GM15510 (cell line): ENCODE results near the gene SLC16A12.

Experiments
- POLR2A ChIP-seq: IDR thresholded peaks from 3 replicates; pipeline ENCODE4 v1.6.1; 2011; ENCODE audit warnings: borderline replicate concordance; ENCODE audit not compliant: insufficient read length; ENCODE audit errors: extremely low read depth

SLC16A12 gene

GRCh38 chr10:89555688-89556445 is 20.5 kb upstream of the SLC16A12 start:
- TF ChIP-seq POLR2A: no peak

GRCh38 chr10:89554433-89554832 is 19.0 kb upstream of the SLC16A12 start:
- TF ChIP-seq POLR2A: no peak

DNA sequence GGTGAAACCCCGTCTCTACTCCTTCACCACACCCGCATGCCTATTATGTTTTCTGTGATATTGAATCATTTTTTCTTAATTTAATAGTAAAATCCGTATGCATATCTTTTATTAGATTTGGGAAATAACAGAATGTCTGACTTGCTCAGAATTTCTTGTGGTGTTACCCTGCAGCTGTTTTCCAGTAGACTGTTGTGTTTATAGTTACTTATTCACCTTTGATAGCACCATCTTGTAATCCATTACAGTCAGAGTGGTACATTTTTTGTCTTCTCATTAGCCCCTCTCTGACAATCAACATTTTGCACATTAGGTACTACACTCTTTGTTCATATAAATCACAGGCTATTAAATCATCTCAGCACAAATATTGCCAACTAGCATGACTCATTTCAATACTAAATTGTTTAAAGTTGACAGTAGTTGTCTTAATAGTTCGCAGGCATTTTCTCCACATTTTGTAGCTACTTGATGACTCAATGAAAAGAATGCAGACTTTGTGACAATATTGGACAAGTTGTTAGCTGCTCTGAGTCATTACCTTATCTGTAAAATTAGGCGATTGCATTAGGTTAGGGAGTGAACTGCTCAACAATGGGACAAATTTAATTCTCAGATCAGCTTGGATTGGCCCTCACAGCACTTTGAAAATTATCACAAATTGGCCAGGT is 17.8 kb upstream of the SLC16A12 start:
- TF ChIP-seq POLR2A: no peak

DNA sequence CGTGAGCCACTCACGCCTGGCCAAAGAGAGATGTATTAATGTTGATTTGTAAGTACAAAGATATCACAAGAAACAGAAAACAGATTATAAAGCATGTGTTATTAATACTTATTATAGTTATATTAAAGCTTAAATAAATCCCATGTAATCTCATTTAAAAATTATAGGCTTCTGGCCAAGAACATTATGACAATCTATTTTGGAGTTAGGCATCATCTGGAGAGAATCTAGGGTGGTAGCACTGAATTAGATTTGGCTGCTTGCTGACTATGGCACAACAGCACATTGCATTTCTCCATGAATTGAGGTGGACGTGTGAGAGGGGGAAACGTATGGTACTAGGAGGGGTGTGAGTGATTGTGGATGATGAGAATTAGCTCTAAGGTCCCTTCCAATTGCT is 16.8 kb upstream of the SLC16A12 start:
- no peak for TF ChIP-seq POLR2A

DNA sequence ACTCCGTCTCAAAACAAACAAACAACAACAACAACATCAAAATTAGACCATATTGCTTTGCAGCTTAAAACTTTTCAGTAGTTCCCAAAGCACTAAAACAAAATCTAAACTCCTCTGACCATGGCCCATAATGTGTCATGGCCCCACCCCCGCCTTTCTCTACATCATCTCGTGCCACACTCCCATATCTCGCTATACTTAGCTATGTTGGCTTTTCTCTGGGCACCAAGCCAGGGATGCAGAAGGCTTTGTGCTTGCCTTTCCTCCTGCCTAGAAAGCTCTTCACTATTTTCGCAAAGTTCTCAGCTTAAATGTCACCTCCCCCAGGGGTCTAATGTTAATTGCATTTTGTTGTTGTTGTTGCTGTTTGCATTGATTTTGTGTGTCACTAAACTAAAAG is 15.1 kb upstream of the SLC16A12 start:
- no peak for TF ChIP-seq POLR2A

GRCh38 chr10:89549510-89549909 is 14.1 kb upstream of the SLC16A12 start:
- TF ChIP-seq POLR2A: no peak

DNA sequence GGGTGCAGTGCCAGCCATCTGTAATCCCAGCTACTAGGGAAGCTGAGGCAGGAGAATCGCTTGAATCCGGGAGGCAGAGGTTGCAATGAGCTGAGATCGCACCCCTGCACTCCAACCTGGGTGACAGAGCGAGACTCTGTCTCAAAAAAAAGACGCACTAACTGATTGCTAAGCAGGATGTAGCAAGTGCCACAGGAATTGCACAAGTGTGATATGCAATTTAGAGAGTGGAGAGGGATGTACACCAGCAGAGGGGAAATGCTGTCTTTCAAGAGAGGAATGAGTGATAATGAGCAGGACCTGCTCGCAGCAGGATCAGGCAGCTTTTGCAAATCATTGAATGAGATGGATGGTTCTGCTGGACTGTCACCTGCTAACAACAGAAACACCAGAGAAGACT is 13.3 kb upstream of the SLC16A12 start:
- TF ChIP-seq POLR2A: no peak

DNA sequence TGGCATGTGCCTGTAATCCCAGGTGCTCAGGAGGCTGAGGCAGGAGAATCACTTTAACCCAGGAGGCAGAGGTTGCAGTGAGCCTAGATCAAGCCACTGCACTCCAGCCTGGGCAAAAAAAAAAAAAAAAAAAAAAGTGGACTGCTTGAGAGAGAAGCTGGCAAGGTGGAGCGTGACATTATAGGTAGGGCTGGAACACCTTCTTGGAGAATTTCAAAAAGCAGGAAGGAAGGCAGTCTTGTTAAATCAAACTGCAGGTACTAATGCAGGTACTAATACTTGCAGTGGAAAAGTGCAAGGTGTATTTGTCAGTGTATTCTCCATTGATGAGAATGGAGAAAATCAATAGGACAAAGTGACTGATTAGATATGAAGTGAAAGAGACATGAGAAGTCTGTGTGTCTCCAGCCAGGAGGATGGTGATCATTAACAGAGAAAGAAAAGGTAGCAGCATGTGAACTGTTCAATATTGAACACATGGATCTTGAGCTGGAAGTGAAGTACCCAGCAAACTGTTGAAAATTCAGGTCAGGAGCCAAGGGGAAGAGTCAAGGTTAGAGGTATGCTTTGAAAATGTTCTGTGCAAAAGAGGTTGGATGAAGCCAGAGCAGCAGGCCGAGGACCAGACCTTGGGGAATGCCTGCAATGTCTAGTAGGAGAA is 12.6 kb upstream of the SLC16A12 start:
- TF ChIP-seq POLR2A: no peak

DNA sequence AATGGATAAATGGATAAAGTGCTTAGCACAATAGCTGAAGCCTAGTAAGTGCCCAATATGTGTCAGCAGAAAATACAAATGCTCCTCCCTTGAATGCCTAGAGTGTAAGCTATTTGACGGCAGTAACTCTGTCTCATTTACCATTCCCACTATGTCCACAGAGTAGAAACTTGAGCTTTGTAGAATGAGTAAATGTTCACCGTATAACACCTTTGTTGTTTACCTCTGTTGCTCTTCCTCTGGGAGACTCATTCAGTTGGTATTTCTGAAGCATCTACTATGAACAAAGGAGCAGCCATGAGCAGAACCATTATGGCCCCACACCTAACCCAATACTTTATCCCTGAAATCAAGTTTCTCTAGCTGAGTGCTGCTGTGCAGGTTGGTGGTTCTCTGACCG is 8.4 kb upstream of the SLC16A12 start:
- no peak for TF ChIP-seq POLR2A

DNA sequence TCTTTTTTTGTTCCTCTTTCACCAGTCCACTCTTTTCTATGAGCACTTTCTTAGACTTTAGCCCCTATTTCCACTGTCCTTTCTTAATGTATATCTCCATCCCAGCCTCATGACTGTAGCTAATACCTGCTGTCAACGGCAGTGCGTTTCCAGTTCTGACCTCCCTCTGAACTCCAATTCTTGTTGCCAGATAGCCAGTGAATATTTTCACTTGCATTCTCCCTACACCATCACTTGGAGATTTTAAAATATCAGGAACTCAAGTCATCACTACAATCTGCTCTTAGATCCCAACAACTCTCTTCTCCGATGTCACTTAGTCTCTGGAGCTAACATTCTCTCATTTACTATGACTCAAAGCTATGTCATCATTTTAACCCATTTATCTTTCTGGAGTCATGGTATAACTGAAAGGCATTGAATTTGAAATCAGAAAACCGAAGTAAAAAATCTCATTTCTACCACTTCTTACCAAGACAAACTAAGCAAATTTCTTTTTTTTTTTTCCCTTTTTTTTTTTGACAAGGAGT is 5.1 kb upstream of the SLC16A12 start:
- no peak for TF ChIP-seq POLR2A

DNA sequence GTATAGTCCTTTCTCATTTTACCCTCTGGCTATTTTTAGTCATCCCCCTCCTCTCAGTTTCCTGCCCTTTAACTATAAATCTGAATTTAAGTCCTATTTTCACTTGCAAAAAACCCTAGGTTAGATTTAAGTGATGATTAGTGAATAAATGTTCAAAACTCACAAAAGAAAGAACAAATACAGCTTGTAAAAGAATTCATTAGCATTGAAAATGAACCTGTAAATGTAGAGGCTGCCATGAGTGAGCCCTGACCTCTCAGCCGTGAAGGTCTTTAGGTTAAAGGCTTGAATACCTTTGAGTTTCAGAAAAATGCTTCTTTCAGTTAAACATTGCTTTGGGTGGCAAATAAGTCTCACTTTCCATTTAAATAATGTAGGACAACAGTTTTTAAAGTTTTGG is 2.0 kb upstream of the SLC16A12 start:
- TF ChIP-seq POLR2A: no peak

- no peak for TF ChIP-seq POLR2A
These were observed 590 bp upstream of the SLC16A12 start for GRCh38 chr10:89536013-89536354.

DNA sequence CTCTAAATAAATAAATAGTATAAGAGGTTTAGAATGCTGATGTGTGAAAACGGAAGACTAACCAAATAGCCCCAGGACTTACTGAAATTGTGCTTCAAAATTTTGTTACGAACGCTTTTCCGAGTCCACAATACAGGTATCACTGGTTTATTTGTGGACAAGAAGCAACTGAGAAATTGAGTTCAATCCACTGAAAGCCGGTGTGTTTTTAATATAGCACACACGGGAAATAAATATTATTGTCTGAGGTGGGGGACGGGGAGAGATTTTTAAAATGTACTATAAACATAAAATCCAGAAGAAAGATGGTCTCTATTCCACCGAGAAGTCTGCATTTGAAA is 598 bp downstream of the SLC16A12 start:
- TF ChIP-seq POLR2A: no peak

GRCh38 chr10:89532476-89532875 is 2.9 kb downstream of the SLC16A12 start:
- no peak for TF ChIP-seq POLR2A

- TF ChIP-seq POLR2A: no peak
These were observed 4.0 kb downstream of the SLC16A12 start for GRCh38 chr10:89531359-89531758.

GRCh38 chr10:89526358-89526757 is 9.0 kb downstream of the SLC16A12 start:
- TF ChIP-seq POLR2A: no peak
